Endothelial cell of umbilical vein (primary cell): ENCODE measurements around the gene NTN4. TPM values are rescaled to one million over a fixed set of nuclear protein-coding genes. Genes with fewer than 3 reads are reported as not detected.

ENCODE experiments used
- BruUV-seq: library from RNA; stranded (reverse); fragments of 400-500 nt; replicated peaks from 2 replicates; lab custom pipeline; 2021; lab: Mats Ljungman, UMichigan
- CTCF ChIA-PET: fragments of 300-600, 350-600 bp; sonication (Branson Sonifier 250); formaldehyde crosslinking; loops from one replicate; lab custom pipeline; 2021; ENCODE audit warnings: antibody characterized with exemption, inconsistent platforms; lab: Charles Lee
- POLR2A ChIA-PET: fragments of 300-600, 350-600 bp; sonication (Branson Sonifier 250); formaldehyde crosslinking; loops from one replicate; lab custom pipeline; 2021; ENCODE audit warnings: antibody characterized with exemption, inconsistent platforms; lab: Charles Lee
- DNase-seq: peaks from one replicate; pipeline ENCODE4 v3.0.0-alpha.2; 2011; ENCODE audit warnings: low read depth, low spot score
- FAIRE-seq: peaks from 2 replicates; lab custom pipeline; 2011; peaks lifted over from hg19 to GRCh38; lab: Jason Lieb, UNC
- H2AFZ ChIP-seq: 2 replicates; pipeline ENCODE4 v1.6.0; 2012; ENCODE audit warnings: low read depth, low read length, control low read depth, inconsistent platforms
- H3K27ac ChIP-seq: 2 replicates; pipeline ENCODE4 v1.5.1; 2011; ENCODE audit warnings: low read depth, mild to moderate bottlenecking, control low read depth, low read length, moderate library complexity; ENCODE audit not compliant: insufficient read depth
- H3K27me3 ChIP-seq, 2 experiments: 2 replicates each; pipeline versions ENCODE4 v1.6.0 to v1.6.1; 2011; ENCODE audit warnings: low read length in 2 of 2, mixed read lengths in 1 of 2; ENCODE audit not compliant: control insufficient read depth in 2 of 2, insufficient read depth in 2 of 2
- H3K36me3 ChIP-seq, 2 experiments: 2 replicates in 1 of 2; 3 replicates in 1 of 2; pipeline ENCODE4 v1.5.1; 2011; ENCODE audit warnings: low read length in 2 of 2, mild to moderate bottlenecking in 1 of 2, moderate library complexity in 1 of 2; ENCODE audit not compliant: control insufficient read depth in 2 of 2, insufficient read depth in 2 of 2; ENCODE audit errors: extremely low read depth in 1 of 2
- H3K4me1 ChIP-seq: 3 replicates; pipeline ENCODE4 v1.5.1; 2011; ENCODE audit warnings: mild to moderate bottlenecking, low read length; ENCODE audit not compliant: control insufficient read depth, insufficient read depth; ENCODE audit errors: extremely low read depth
- H3K4me2 ChIP-seq: 2 replicates; pipeline ENCODE4 v1.6.1; 2011; ENCODE audit warnings: low read length, control low read depth, mixed read lengths; ENCODE audit not compliant: insufficient read depth
- H3K4me3 ChIP-seq, 3 experiments: fragments of 200-600 bp in 1 of 3; sonication (generic), shearing (Covaris generic) in 1 of 3; replicated peaks in 1 of 3; 2 replicates each; pipeline ENCODE4 v1.5.1; 2011 to 2016; ENCODE audit warnings: control low read depth in 3 of 3, low read length in 3 of 3, mild to moderate bottlenecking in 2 of 3, inconsistent platforms in 1 of 3, low read depth in 1 of 3, moderate library complexity in 1 of 3; ENCODE audit not compliant: insufficient read depth in 1 of 3
- H3K79me2 ChIP-seq: 2 replicates; pipeline ENCODE4 v1.6.0; 2012; ENCODE audit warnings: low read length, inconsistent platforms; ENCODE audit not compliant: control insufficient read depth, insufficient read depth
- H3K9ac ChIP-seq: replicated peaks from 2 replicates; pipeline ENCODE3; 2011; ENCODE audit warnings: low read length, control low read depth; ENCODE audit not compliant: insufficient read depth; ENCODE audit errors: extremely low read depth
- H3K9me1 ChIP-seq: replicated peaks from 3 replicates; pipeline ENCODE4 v1.6.0; 2011; ENCODE audit warnings: mild to moderate bottlenecking, low read length; ENCODE audit not compliant: control insufficient read depth, insufficient read depth; ENCODE audit errors: extremely low read depth
- H3K9me3 ChIP-seq: replicated peaks from 2 replicates; pipeline ENCODE4 v1.5.1; 2012; ENCODE audit warnings: low read length, inconsistent platforms; ENCODE audit not compliant: control insufficient read depth, insufficient read depth
- H4K20me1 ChIP-seq: replicated peaks from 2 replicates; pipeline ENCODE3; 2011; ENCODE audit warnings: mild to moderate bottlenecking, low read length; ENCODE audit not compliant: control insufficient read depth, insufficient read depth; ENCODE audit errors: extremely low read depth
- CTCF ChIP-seq, 2 donors: IDR thresholded peaks; 1 replicate in 1 of 2; 2 replicates in 1 of 2; pipeline ENCODE4 v1.5.1; 2011; ENCODE audit warnings: low read length in 2 of 2, mild to moderate bottlenecking in 2 of 2, moderate library complexity in 2 of 2, control low read depth in 1 of 2, inconsistent platforms in 1 of 2, low read depth in 1 of 2; ENCODE audit not compliant: insufficient read depth in 1 of 2; ENCODE audit errors: extremely low read depth in 1 of 2
- EZH2 ChIP-seq: IDR thresholded peaks from 2 replicates; pipeline ENCODE4 v1.6.1; 2012; ENCODE audit warnings: borderline replicate concordance, low read depth, mild to moderate bottlenecking, moderate library complexity, low read length, inconsistent platforms; ENCODE audit not compliant: severe bottlenecking
- FOS ChIP-seq: IDR thresholded peaks from 2 replicates; pipeline ENCODE4 v1.6.1; 2011; ENCODE audit warnings: mild to moderate bottlenecking, low read length, moderate library complexity, borderline replicate concordance; ENCODE audit not compliant: insufficient read depth
- GATA2 ChIP-seq: IDR thresholded peaks from 2 replicates; pipeline ENCODE4 v1.7.0; 2011; ENCODE audit warnings: low read depth, mild to moderate bottlenecking, moderate library complexity, mixed read lengths, low read length; ENCODE audit not compliant: insufficient read length, insufficient read depth
- JUN ChIP-seq: IDR thresholded peaks from 2 replicates; pipeline ENCODE4 v1.6.1; 2011; ENCODE audit warnings: borderline replicate concordance, low read depth; ENCODE audit not compliant: insufficient read length, insufficient read depth
- MAX ChIP-seq: IDR thresholded peaks from 2 replicates; pipeline ENCODE4 v1.6.1; 2011; ENCODE audit not compliant: insufficient read depth, insufficient read length
- MYC ChIP-seq: IDR thresholded peaks from one replicate; pipeline ENCODE4 v1.6.1; 2011; ENCODE audit warnings: mild to moderate bottlenecking, low read depth, low read length
- POLR2A ChIP-seq: IDR thresholded peaks from 2 replicates; pipeline ENCODE4 v1.6.1; 2012; ENCODE audit warnings: low read depth, mild to moderate bottlenecking, control low read depth, low read length
- POLR2AphosphoS5 ChIP-seq: IDR thresholded peaks from 2 replicates; pipeline ENCODE4 v1.6.1; 2012; ENCODE audit warnings: low read depth, mild to moderate bottlenecking, control low read depth, low read length, moderate library complexity; ENCODE audit not compliant: insufficient read depth
- dilution Hi-C: fragments of 300-500 bp; cut with MboI; formaldehyde crosslinking; loops from one replicate; pipeline ENCODE4 v1.15.0; 2019; ENCODE audit warnings: low sequenced_read_pairs; ENCODE audit not compliant: extremely low pct_ligation_motif_present
- intact Hi-C: fragments of 100-400 bp; cut with micrococcal nuclease; formaldehyde crosslinking; loops from one replicate; pipeline ENCODE4 v1.10.0; 2022
- polyA plus RNA-seq, 4 experiments: library from polyadenylated mRNA; depleted of rRNA in 3 of 4; stranded (reverse) in 3 of 4; unstranded in 1 of 4; fragments of >200 nt; gene quantifications; 2 replicates each; pipeline versions ENCODE4 v1.2.1 to v1.2.3, GENCODE V29; 2011 to 2012; ENCODE audit warnings: missing spikeins in 1 of 4
- total RNA-seq: library from RNA; stranded (reverse); gene quantifications from 2 replicates; pipeline ENCODE4 v1.2.3, GENCODE V29; 2021

The NTN4 gene
- total and polyA plus RNA-seq, 2 donors (not counting 3 experiments of a cell fraction or from before 2014, with no cell fraction given), result 120 to 317 TPM

- no peak overlapping the region for H2AFZ ChIP-seq
- no TSS peak for BruUV-seq
- no peak overlapping the region for H3K4me3 ChIP-seq
- no peaks in the 10 kb centered on the region for H3K36me3 ChIP-seq
- no peak overlapping the region for H3K9ac ChIP-seq
- dilution Hi-C loops (loop anchor here (5.0 kb wide), 1 partner anchor 37 kb away; no protein-coding TSS in a partner anchor), intact Hi-C loops (no loop called here)
- ChIA-PET POLR2A (no interaction called here), CTCF (interaction anchor here (0.7 to 5.1 kb wide), 9 partner anchors 10 to 235 kb away, joined by 3 to 39 read pairs (median 3); no protein-coding TSS in a partner anchor)
- H3K4me1 ChIP-seq, result peaks cover 27% of the 10 kb centered on the region
- H3K9me1 ChIP-seq, result no peaks in the 10 kb centered on the region
- DNase-seq, result no peak
- no peak overlapping the region for H3K4me2 ChIP-seq
- H4K20me1 ChIP-seq, result no peaks in the 10 kb centered on the region
- no peak for TF ChIP-seq MYC
- no peak for TF ChIP-seq POLR2A
- TF ChIP-seq JUN, result no peak
- no peak for TF ChIP-seq GATA2
- TF ChIP-seq FOS, result no peak
- no peak for TF ChIP-seq MAX
- no peak for TF ChIP-seq POLR2AphosphoS5
- no peak for TF ChIP-seq CTCF (IDR thresholded peaks at IDR 0.05; ENCODE audit: extremely low read depth in 1 of 2, insufficient read depth in 1 of 2, low read depth in 1 of 2, low read length in 2 of 2)
- TF ChIP-seq EZH2, result no peak
- no peaks in the 10 kb centered on the region for H3K9me3 ChIP-seq
- FAIRE-seq, result no peak
- H3K79me2 ChIP-seq, result no peaks in the 10 kb centered on the region
- H3K27me3 ChIP-seq, result no peaks in the 10 kb centered on the region
- H3K27ac ChIP-seq, result no peak overlapping the region
Measured at GRCh38 chr12:95810411-95810810, 19.8 kb upstream of the NTN4 start.
